ENCODE results near the gene CNOT9.

DNA sequence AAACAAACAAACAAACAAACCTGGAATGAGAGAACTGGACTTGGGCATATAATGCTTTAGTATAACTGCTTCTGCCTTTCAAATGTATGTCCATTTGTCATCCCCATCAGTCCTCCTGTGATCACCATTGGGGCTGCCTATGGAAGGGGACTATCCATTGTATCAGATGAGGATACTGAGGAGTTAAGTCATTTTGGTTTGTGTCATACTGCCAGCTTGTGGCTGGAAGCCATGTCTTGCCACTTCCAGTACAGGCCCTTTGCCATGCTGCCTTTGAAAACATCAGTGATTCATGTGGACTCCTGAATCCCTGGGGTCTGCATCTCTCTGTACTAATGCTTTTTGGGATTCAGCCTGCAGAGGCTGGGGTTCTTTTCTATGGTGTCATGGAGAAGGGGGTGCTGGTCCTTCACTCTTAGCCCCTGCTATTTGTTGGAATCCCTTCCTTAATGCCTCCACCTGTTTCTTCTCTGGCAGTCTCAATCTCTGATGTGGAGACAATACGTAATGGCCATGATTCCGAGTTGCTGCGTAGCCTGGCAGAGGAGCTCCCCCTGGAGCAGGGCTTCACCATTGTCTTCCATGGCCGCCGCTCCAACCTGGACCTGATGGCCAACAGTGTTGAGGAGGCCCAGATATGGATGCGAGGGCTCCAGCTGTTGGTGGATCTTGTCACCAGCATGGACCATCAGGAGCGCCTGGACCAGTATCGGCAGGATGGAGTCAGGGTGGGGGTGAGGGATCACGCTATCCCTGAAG, 49.6 kb downstream of the CNOT9 start:
- TF ChIP-seq, protein P1, sequence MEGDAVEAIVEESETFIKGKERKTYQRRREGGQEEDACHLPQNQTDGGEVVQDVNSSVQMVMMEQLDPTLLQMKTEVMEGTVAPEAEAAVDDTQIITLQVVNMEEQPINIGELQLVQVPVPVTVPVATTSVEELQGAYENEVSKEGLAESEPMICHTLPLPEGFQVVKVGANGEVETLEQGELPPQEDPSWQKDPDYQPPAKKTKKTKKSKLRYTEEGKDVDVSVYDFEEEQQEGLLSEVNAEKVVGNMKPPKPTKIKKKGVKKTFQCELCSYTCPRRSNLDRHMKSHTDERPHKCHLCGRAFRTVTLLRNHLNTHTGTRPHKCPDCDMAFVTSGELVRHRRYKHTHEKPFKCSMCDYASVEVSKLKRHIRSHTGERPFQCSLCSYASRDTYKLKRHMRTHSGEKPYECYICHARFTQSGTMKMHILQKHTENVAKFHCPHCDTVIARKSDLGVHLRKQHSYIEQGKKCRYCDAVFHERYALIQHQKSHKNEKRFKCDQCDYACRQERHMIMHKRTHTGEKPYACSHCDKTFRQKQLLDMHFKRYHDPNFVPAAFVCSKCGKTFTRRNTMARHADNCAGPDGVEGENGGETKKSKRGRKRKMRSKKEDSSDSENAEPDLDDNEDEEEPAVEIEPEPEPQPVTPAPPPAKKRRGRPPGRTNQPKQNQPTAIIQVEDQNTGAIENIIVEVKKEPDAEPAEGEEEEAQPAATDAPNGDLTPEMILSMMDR (IDR thresholded peaks at IDR 0.05 in 4 of 5, conservative IDR thresholded peaks at IDR 0.05 in 1 of 5) = no peak
- TF ChIP-seq POLR2A (IDR thresholded peaks at IDR 0.05) = no peak
